ENCODE results near the gene DNAH1.
A peak's percentile ranks its signal among the peaks of the same experiment; 100 is the strongest.
"Not testable (repeated sequence)": the region's sequence is repeated elsewhere in the genome, so short reads cannot be mapped to it uniquely, and the experiment has no call there.

DNAH1 gene

DNA sequence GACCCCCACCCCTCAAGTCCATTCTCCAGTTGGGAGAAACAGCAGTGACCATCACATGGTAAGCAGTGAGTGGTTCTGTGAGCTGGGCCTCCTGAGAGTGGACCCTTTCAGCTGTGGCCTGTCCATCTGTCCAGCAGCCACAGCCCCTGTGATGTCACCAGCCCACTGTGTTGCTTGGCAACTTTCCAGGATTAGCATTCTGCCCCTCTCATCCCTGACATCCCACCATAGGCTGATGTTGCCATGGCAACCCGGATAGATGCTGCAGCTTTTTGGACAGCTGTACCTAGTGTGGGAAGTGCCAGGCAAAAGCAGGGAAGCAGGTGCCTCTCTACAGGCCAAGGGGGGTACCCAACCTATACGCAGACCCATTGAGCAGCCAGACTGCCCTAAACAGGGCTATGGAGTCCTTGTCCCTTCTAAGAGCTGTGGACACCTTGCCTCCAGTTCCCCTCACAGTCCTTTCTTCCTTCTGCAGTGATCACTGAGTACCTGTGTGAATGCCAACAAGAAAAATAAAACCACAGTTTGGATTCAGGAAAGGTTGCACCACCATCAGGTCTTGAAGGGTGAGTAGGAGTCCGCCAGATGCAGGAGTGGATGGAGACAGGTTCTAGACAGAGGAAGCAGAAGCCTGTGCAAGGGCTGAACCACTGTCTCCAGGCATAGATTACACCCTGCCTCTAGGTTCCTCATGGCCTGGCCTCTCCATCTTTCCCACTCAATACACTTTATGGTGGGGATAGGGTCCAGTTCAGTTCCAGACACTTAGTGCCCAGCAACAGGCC is at the start of gene DNAH1:
TSS of gene DNAH1 (plus strand) at position 343 of the 788 bp plus-strand sequence. CDS start 6,124 bp downstream, outside the sequence.
- Histone ChIP-seq H3K27ac (ENCODE audit: low read depth, low read length) (no peak within 1 kb of the TSS), H3K4me1 (ENCODE audit: control insufficient read depth, insufficient read depth, low read length) (peaks cover 9% of the 10 kb centered on the region; the same call in 1 of the 2 replicates), H3K4me3 (ENCODE audit: low read depth, low read length) (peak within 1 kb of the TSS; percentile 66)

GRCh38 chr3:52268036-52268435 is 48.1 kb upstream of the DNAH1 start:
- Histone ChIP-seq H3K9ac (ENCODE audit: low read length) (no peak overlapping the region), H3K4me3 (ENCODE audit: low read depth, low read length) (no peak overlapping the region), H3K9me3 (ENCODE audit: control insufficient read depth, insufficient read depth, low read depth, low read length) (no peaks in the 10 kb centered on the region), H3K27ac (ENCODE audit: low read depth, low read length) (no peak overlapping the region), H3K4me1 (ENCODE audit: control insufficient read depth, insufficient read depth, low read length) (no peaks in the 10 kb centered on the region), H3K36me3 (ENCODE audit: control insufficient read depth, insufficient read depth, low read length) (peaks cover 88% of the 10 kb centered on the region), H3K27me3 (ENCODE audit: control insufficient read depth, insufficient read depth, low read length) (no peaks in the 10 kb centered on the region)

More for the DNA sequence above, at the start of gene DNAH1:
- Histone ChIP-seq H3K9me3 (ENCODE audit: control insufficient read depth, insufficient read depth, low read depth, low read length) (no peaks in the 10 kb centered on the region), H3K36me3 (ENCODE audit: control insufficient read depth, insufficient read depth, low read length) (no peaks in the 10 kb centered on the region), H3K27me3 (ENCODE audit: control insufficient read depth, insufficient read depth, low read length) (peaks cover 19% of the 10 kb centered on the region), H3K9ac (ENCODE audit: low read length) (no peak within 1 kb of the TSS)

DNA sequence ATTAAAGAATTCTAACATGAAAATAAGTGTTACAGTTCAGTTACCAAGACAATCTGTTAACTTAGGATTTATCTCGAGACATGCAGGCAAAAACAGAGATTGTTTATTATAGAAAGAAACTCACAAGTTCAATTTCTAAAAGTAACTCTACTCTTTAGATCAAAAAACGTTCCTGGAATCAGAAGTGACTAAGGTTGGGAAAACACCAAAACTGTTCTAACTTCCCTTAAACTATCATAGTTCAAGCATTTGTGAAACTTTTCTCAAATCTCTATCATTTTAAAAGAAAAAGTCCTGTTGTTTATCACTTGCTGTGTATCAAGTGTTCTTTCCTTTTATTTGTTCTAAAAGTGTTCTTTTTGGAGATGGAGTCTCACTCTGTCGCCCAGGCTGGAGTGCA is 46.3 kb upstream of the DNAH1 start:
- H3K9ac ChIP-seq (ENCODE audit: low read length): no peak overlapping the region
- peaks cover 86% of the 10 kb centered on the region for H3K36me3 ChIP-seq (ENCODE audit: control insufficient read depth, insufficient read depth, low read length)
- no peak overlapping the region for H3K27ac ChIP-seq (ENCODE audit: low read depth, low read length)
- H3K27me3 ChIP-seq (ENCODE audit: control insufficient read depth, insufficient read depth, low read length): no peaks in the 10 kb centered on the region
- no peaks in the 10 kb centered on the region for H3K4me1 ChIP-seq (ENCODE audit: control insufficient read depth, insufficient read depth, low read length)
- H3K4me3 ChIP-seq (ENCODE audit: low read depth, low read length): no peak overlapping the region
- H3K9me3 ChIP-seq (ENCODE audit: control insufficient read depth, insufficient read depth, low read depth, low read length): no peaks in the 10 kb centered on the region

DNA sequence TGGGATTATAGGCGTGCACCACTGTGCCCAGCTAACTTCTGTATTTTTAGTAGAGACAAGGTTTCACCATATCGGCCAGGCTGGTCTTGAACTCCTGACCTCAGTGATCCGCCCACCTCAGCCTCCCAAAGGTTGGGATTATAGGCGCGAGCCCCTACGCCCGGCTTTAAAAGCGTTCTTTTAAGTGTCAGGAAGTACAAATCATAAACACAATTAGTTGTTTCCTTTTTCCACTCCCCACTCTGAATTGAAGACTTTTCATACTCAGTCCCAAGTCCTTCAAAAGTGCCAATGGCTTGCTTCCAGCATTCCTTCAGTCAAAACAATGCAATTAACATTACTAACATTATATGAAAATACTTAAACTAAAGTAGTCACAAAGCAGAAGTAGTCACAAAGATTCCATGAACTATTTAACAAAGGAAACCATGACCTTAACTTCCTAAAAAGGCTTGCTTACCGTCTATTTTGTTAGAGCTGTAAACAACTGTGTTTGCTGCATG is 45.8 kb upstream of the DNAH1 start:
- Histone ChIP-seq H3K4me1 (ENCODE audit: control insufficient read depth, insufficient read depth, low read length) (no peaks in the 10 kb centered on the region), H3K4me3 (ENCODE audit: low read depth, low read length) (no peak overlapping the region), H3K36me3 (ENCODE audit: control insufficient read depth, insufficient read depth, low read length) (peaks cover 81% of the 10 kb centered on the region), H3K9me3 (ENCODE audit: control insufficient read depth, insufficient read depth, low read depth, low read length) (no peaks in the 10 kb centered on the region), H3K9ac (ENCODE audit: low read length) (no peak overlapping the region), H3K27me3 (ENCODE audit: control insufficient read depth, insufficient read depth, low read length) (no peaks in the 10 kb centered on the region), H3K27ac (ENCODE audit: low read depth, low read length) (no peak overlapping the region)

GRCh38 chr3:52272172-52272571 is 43.9 kb upstream of the DNAH1 start:
- H3K9me3 ChIP-seq (ENCODE audit: control insufficient read depth, insufficient read depth, low read depth, low read length); H3K4me1 ChIP-seq (ENCODE audit: control insufficient read depth, insufficient read depth, low read length); H3K27ac ChIP-seq (ENCODE audit: low read depth, low read length); H3K9ac ChIP-seq (ENCODE audit: low read length); H3K4me3 ChIP-seq (ENCODE audit: low read depth, low read length); H3K27me3 ChIP-seq (ENCODE audit: control insufficient read depth, insufficient read depth, low read length): not testable (repeated sequence)
- H3K36me3 ChIP-seq (ENCODE audit: control insufficient read depth, insufficient read depth, low read length): peaks cover 64% of the 10 kb centered on the region

DNA sequence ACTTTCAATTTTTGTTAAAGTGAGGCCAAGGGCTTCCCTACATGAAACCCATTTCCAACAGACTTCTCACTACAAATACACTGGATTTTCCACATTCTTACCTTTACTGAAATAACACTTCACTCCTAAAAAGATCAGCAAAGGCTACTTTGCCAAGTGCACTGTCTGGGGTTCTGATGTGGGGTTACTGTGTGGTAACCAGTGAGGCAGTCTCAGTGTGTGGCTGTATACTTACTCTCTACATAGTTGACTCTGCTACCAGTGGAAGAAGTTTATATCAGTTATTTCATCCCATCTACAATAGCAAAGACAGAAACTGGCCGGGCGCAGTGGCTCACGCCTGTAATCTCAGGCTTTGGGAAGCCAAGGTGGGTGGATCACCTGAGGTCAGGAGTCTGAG is 43.3 kb upstream of the DNAH1 start:
- H3K36me3 ChIP-seq (ENCODE audit: control insufficient read depth, insufficient read depth, low read length): peaks cover 58% of the 10 kb centered on the region
- H3K9me3 ChIP-seq (ENCODE audit: control insufficient read depth, insufficient read depth, low read depth, low read length): no peaks in the 10 kb centered on the region
- no peaks in the 10 kb centered on the region for H3K27me3 ChIP-seq (ENCODE audit: control insufficient read depth, insufficient read depth, low read length)
- peaks cover 6% of the 10 kb centered on the region; the same call in 1 of the 2 replicates for H3K4me1 ChIP-seq (ENCODE audit: control insufficient read depth, insufficient read depth, low read length)
- H3K27ac ChIP-seq (ENCODE audit: low read depth, low read length): no peak overlapping the region
- no peak overlapping the region for H3K9ac ChIP-seq (ENCODE audit: low read length)
- H3K4me3 ChIP-seq (ENCODE audit: low read depth, low read length): no peak overlapping the region

GRCh38 chr3:52274781-52275180 is 41.3 kb upstream of the DNAH1 start:
- H3K9me3 ChIP-seq (ENCODE audit: control insufficient read depth, insufficient read depth, low read depth, low read length); H3K27me3 ChIP-seq (ENCODE audit: control insufficient read depth, insufficient read depth, low read length); H3K27ac ChIP-seq (ENCODE audit: low read depth, low read length); H3K4me3 ChIP-seq (ENCODE audit: low read depth, low read length); H3K9ac ChIP-seq (ENCODE audit: low read length): not testable (repeated sequence)
- Histone ChIP-seq H3K4me1 (ENCODE audit: control insufficient read depth, insufficient read depth, low read length) (peaks cover 13% of the 10 kb centered on the region; the same call in 1 of the 2 replicates), H3K36me3 (ENCODE audit: control insufficient read depth, insufficient read depth, low read length) (peaks cover 39% of the 10 kb centered on the region)

GRCh38 chr3:52277071-52277964 is 38.8 kb upstream of the DNAH1 start:
- peaks cover 18% of the 10 kb centered on the region for H3K4me1 ChIP-seq (ENCODE audit: control insufficient read depth, insufficient read depth, low read length)
- H3K27ac ChIP-seq (ENCODE audit: low read depth, low read length): 0 out of 2 replicates have a peak overlapping the region, but pooled peaks have one; percentile 4
- no peaks in the 10 kb centered on the region for H3K9me3 ChIP-seq (ENCODE audit: control insufficient read depth, insufficient read depth, low read depth, low read length)
- no peaks in the 10 kb centered on the region for H3K27me3 ChIP-seq (ENCODE audit: control insufficient read depth, insufficient read depth, low read length)
- H3K4me3 ChIP-seq (ENCODE audit: low read depth, low read length): peak overlapping the region; percentile 99
- H3K9ac ChIP-seq (ENCODE audit: low read length): peak overlapping the region; percentile 99
- H3K36me3 ChIP-seq (ENCODE audit: control insufficient read depth, insufficient read depth, low read length): peaks cover 20% of the 10 kb centered on the region

DNA sequence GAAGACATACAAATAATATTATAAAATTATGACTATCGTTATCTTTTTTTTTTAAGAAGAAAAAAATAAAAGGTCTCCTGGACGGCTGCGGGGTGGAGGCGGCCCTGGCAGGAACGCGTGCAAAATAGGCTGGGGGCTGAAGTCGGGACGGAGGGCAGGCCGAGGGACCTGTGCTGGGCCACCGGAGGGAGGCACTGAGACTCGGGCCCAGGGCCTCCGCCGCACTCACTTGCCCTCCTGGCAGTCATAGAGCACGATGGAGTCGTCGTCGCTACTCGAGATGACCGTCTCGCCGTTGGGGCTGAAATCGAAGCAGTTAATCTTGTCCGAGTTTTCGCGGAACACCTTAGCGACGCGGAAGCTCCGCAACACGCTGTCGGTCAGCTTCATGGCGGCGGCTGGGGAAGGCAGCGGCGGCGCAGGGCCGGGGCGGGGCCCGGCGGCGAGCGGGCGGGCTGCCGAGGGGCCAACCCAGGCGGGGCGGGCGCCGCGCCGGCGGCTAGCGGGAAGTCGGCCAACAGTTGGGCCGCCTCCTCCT is 38.1 kb upstream of the DNAH1 start:
- no peaks in the 10 kb centered on the region for H3K27me3 ChIP-seq (ENCODE audit: control insufficient read depth, insufficient read depth, low read length)
- peak overlapping the region; percentile 99 for H3K9ac ChIP-seq (ENCODE audit: low read length)
- H3K27ac ChIP-seq (ENCODE audit: low read depth, low read length): peak overlapping the region; percentile 86
- H3K4me1 ChIP-seq (ENCODE audit: control insufficient read depth, insufficient read depth, low read length): peaks cover 18% of the 10 kb centered on the region
- peaks cover 15% of the 10 kb centered on the region for H3K36me3 ChIP-seq (ENCODE audit: control insufficient read depth, insufficient read depth, low read length)
- no peaks in the 10 kb centered on the region for H3K9me3 ChIP-seq (ENCODE audit: control insufficient read depth, insufficient read depth, low read depth, low read length)
- H3K4me3 ChIP-seq (ENCODE audit: low read depth, low read length): peak overlapping the region; percentile 99

- Histone ChIP-seq H3K36me3 (ENCODE audit: control insufficient read depth, insufficient read depth, low read length) (peaks cover 11% of the 10 kb centered on the region), H3K9ac (ENCODE audit: low read length) (peak within 1 kb of the TSS; percentile 99), H3K4me3 (ENCODE audit: low read depth, low read length) (peak within 1 kb of the TSS; percentile 99), H3K27me3 (ENCODE audit: control insufficient read depth, insufficient read depth, low read length) (no peaks in the 10 kb centered on the region), H3K9me3 (ENCODE audit: control insufficient read depth, insufficient read depth, low read depth, low read length) (no peaks in the 10 kb centered on the region), H3K27ac (ENCODE audit: low read depth, low read length) (peak within 1 kb of the TSS; percentile 86), H3K4me1 (ENCODE audit: control insufficient read depth, insufficient read depth, low read length) (peaks cover 18% of the 10 kb centered on the region)
These were observed 37.5 kb upstream of the DNAH1 start, which contains the start of gene WDR82 for GRCh38 chr3:52278510-52279069. WDR82 (minus strand) TSS chr3:52278649; CDS start chr3:52278361, 288 bp downstream.
